Measurements from ENCODE around the gene TMEM117.

DNA sequence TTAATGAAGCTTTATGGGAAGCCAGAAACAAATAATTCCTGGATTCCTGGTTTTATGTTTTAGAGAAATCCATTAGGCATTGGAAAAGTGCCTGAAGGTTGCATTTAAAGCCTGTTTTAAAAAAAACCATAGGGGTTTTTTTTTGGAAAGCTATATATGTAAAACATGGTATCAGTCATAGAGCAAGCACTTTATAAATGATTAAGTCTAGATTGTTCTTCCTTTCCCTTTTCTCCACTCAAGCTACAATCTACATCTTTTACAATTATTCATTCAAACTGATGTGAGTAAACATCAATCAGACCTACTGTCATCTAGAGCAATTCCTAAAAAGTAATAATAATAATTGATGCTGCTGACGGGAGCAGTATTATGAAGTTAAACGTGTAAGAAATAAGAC lies 500.7 kb downstream of the TMEM117 start:
- TF ChIP-seq, protein P1, sequence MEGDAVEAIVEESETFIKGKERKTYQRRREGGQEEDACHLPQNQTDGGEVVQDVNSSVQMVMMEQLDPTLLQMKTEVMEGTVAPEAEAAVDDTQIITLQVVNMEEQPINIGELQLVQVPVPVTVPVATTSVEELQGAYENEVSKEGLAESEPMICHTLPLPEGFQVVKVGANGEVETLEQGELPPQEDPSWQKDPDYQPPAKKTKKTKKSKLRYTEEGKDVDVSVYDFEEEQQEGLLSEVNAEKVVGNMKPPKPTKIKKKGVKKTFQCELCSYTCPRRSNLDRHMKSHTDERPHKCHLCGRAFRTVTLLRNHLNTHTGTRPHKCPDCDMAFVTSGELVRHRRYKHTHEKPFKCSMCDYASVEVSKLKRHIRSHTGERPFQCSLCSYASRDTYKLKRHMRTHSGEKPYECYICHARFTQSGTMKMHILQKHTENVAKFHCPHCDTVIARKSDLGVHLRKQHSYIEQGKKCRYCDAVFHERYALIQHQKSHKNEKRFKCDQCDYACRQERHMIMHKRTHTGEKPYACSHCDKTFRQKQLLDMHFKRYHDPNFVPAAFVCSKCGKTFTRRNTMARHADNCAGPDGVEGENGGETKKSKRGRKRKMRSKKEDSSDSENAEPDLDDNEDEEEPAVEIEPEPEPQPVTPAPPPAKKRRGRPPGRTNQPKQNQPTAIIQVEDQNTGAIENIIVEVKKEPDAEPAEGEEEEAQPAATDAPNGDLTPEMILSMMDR (conservative IDR thresholded peaks at IDR 0.05; ENCODE audit: low read length) = no peak
- TF ChIP-seq EZH2phosphoT487 (IDR thresholded peaks at IDR 0.05; ENCODE audit: borderline replicate concordance, low read depth, low read length) = no peak

Measured in OCI-LY7 (cell line).